Measurements from ENCODE around the gene C1orf198.

Gene C1orf198

GRCh38 chr1:230818901-230819300, 49.4 kb downstream of the C1orf198 start:
- Mint-ChIP-seq H3K4me1 (ENCODE audit: low read depth in 2 of 2) (no peaks in the 10 kb centered on the region), H3K27me3 (peaks cover 40 to 65% of the 10 kb centered on the region in 2 donors), H3K27ac (no peak overlapping the region)

GRCh38 chr1:230818367-230818766, 50.0 kb downstream of the C1orf198 start:
- Mint-ChIP-seq H3K4me1 (ENCODE audit: low read depth in 2 of 2) (no peaks in the 10 kb centered on the region), H3K27ac (no peak overlapping the region), H3K4me3 (no peak overlapping the region), H3K9me3 (no peaks in the 10 kb centered on the region), H3K27me3 (peaks cover 40 to 65% of the 10 kb centered on the region in 2 donors), H3K36me3 (ENCODE audit: insufficient read depth) (no peaks in the 10 kb centered on the region)
- ATAC-seq (replicated peaks) (no peak), DNase-seq (no peak)

More at GRCh38 chr1:230818901-230819300, 49.4 kb downstream of the C1orf198 start:
- DNase-seq (no peak), ATAC-seq (replicated peaks) (no peak)
- Mint-ChIP-seq H3K4me3 (no peak overlapping the region), H3K36me3 (ENCODE audit: insufficient read depth) (no peaks in the 10 kb centered on the region), H3K9me3 (no peaks in the 10 kb centered on the region)

- peaks cover 28 to 54% of the 10 kb centered on the region in 2 donors for H3K27me3 Mint-ChIP-seq
- DNase-seq (no peak), ATAC-seq (replicated peaks) (no peak)
- peaks cover 0 to 7% of the 10 kb centered on the region in 2 donors for H3K9me3 Mint-ChIP-seq
- H3K4me3 Mint-ChIP-seq: no peak overlapping the region
- H3K36me3 Mint-ChIP-seq (ENCODE audit: insufficient read depth): no peaks in the 10 kb centered on the region
- no peaks in the 10 kb centered on the region for H3K4me1 Mint-ChIP-seq (ENCODE audit: low read depth in 2 of 2)
- no peak overlapping the region for H3K27ac Mint-ChIP-seq
These were observed 52.3 kb downstream of the C1orf198 start for GRCh38 chr1:230816018-230816417.

- H3K4me3 Mint-ChIP-seq: no peak overlapping the region
- no peaks in the 10 kb centered on the region for H3K36me3 Mint-ChIP-seq (ENCODE audit: insufficient read depth)
- DNase-seq (no peak), ATAC-seq (replicated peaks) (no peak)
- H3K27me3 Mint-ChIP-seq: peaks cover 23 to 45% of the 10 kb centered on the region in 2 donors
- H3K27ac Mint-ChIP-seq: no peak overlapping the region
- peaks cover 0 to 7% of the 10 kb centered on the region in 2 donors for H3K9me3 Mint-ChIP-seq
- no peaks in the 10 kb centered on the region for H3K4me1 Mint-ChIP-seq (ENCODE audit: low read depth in 2 of 2)
These were observed 53.2 kb downstream of the C1orf198 start for GRCh38 chr1:230814949-230815692.

- H3K4me3 Mint-ChIP-seq: no peak overlapping the region
- peaks cover 11 to 21% of the 10 kb centered on the region in 2 donors for H3K27me3 Mint-ChIP-seq
- no peak overlapping the region for H3K27ac Mint-ChIP-seq
These were observed 55.8 kb downstream of the C1orf198 start for GRCh38 chr1:230812568-230812967.

GRCh38 chr1:230809256-230809990, 58.9 kb downstream of the C1orf198 start:
- Mint-ChIP-seq H3K27ac (no peak overlapping the region), H3K27me3 (no peaks in the 10 kb centered on the region), H3K9me3 (peaks cover 0 to 7% of the 10 kb centered on the region in 2 donors), H3K36me3 (ENCODE audit: insufficient read depth) (no peaks in the 10 kb centered on the region), H3K4me1 (ENCODE audit: low read depth in 2 of 2) (no peaks in the 10 kb centered on the region), H3K4me3 (no peak overlapping the region)
- DNase-seq (no peak), ATAC-seq (replicated peaks) (no peak)

More at GRCh38 chr1:230812568-230812967, 55.8 kb downstream of the C1orf198 start:
- peaks cover 0 to 7% of the 10 kb centered on the region in 2 donors for H3K9me3 Mint-ChIP-seq
- DNase-seq (no peak), ATAC-seq (replicated peaks) (no peak)
- H3K4me1 Mint-ChIP-seq (ENCODE audit: low read depth in 2 of 2): no peaks in the 10 kb centered on the region
- H3K36me3 Mint-ChIP-seq (ENCODE audit: insufficient read depth): no peaks in the 10 kb centered on the region

- DNase-seq: no peak
- Mint-ChIP-seq H3K27me3 (no peaks in the 10 kb centered on the region), H3K27ac (no peak overlapping the region), H3K4me3 (no peak overlapping the region), H3K36me3 (ENCODE audit: insufficient read depth) (no peaks in the 10 kb centered on the region), H3K9me3 (peaks cover 0 to 7% of the 10 kb centered on the region in 2 donors), H3K4me1 (ENCODE audit: low read depth in 2 of 2) (no peaks in the 10 kb centered on the region)
- ATAC-seq (replicated peaks): no peak
These were observed 59.9 kb downstream of the C1orf198 start for GRCh38 chr1:230808281-230808872.

GRCh38 chr1:230807561-230808280, 60.6 kb downstream of the C1orf198 start:
- Mint-ChIP-seq H3K4me1 (ENCODE audit: low read depth in 2 of 2) (no peaks in the 10 kb centered on the region), H3K27ac (no peak overlapping the region), H3K27me3 (peaks cover 0 to 1% of the 10 kb centered on the region in 2 donors), H3K9me3 (peaks cover 0 to 4% of the 10 kb centered on the region in 2 donors), H3K36me3 (ENCODE audit: insufficient read depth) (no peaks in the 10 kb centered on the region), H3K4me3 (no peak overlapping the region)
- no peak for ATAC-seq (replicated peaks)
- DNase-seq: no peak

GRCh38 chr1:230807029-230807428, 61.3 kb downstream of the C1orf198 start:
- no peak for ATAC-seq (replicated peaks)
- peaks cover 3 to 8% of the 10 kb centered on the region in 2 donors for H3K27me3 Mint-ChIP-seq
- DNase-seq: no peak
- no peak overlapping the region for H3K27ac Mint-ChIP-seq
- H3K36me3 Mint-ChIP-seq (ENCODE audit: insufficient read depth): no peaks in the 10 kb centered on the region
- no peaks in the 10 kb centered on the region for H3K9me3 Mint-ChIP-seq
- H3K4me1 Mint-ChIP-seq (ENCODE audit: low read depth in 2 of 2): no peaks in the 10 kb centered on the region
- H3K4me3 Mint-ChIP-seq: no peak overlapping the region

- no peaks in the 10 kb centered on the region for H3K4me1 Mint-ChIP-seq (ENCODE audit: low read depth in 2 of 2)
- H3K4me3 Mint-ChIP-seq: no peak overlapping the region
- H3K36me3 Mint-ChIP-seq (ENCODE audit: insufficient read depth): no peaks in the 10 kb centered on the region
- ATAC-seq (replicated peaks): no peak
- no peak for DNase-seq
- H3K27me3 Mint-ChIP-seq: peaks cover 8 to 13% of the 10 kb centered on the region in 2 donors
- no peak overlapping the region for H3K27ac Mint-ChIP-seq
- no peaks in the 10 kb centered on the region for H3K9me3 Mint-ChIP-seq
These were observed 61.8 kb downstream of the C1orf198 start for GRCh38 chr1:230806552-230806951.

GRCh38 chr1:230804396-230804795, 63.9 kb downstream of the C1orf198 start:
- ATAC-seq (replicated peaks) (no peak), DNase-seq (no peak)
- Mint-ChIP-seq H3K27ac (no peak overlapping the region), H3K36me3 (ENCODE audit: insufficient read depth) (no peaks in the 10 kb centered on the region), H3K4me3 (no peak overlapping the region), H3K9me3 (no peaks in the 10 kb centered on the region), H3K4me1 (ENCODE audit: low read depth in 2 of 2) (no peaks in the 10 kb centered on the region), H3K27me3 (peaks cover 11 to 29% of the 10 kb centered on the region in 2 donors)

GRCh38 chr1:230800891-230801840, 67.2 kb downstream of the C1orf198 start:
- peaks cover 34 to 56% of the 10 kb centered on the region in 2 donors for H3K27me3 Mint-ChIP-seq
- ATAC-seq (replicated peaks) (no peak), DNase-seq (no peak)
- H3K4me1 Mint-ChIP-seq (ENCODE audit: low read depth in 2 of 2): no peaks in the 10 kb centered on the region
- H3K4me3 Mint-ChIP-seq: no peak overlapping the region
- H3K36me3 Mint-ChIP-seq (ENCODE audit: insufficient read depth): no peaks in the 10 kb centered on the region
- H3K9me3 Mint-ChIP-seq: no peaks in the 10 kb centered on the region
- no peak overlapping the region for H3K27ac Mint-ChIP-seq

Data from effector memory CD8-positive, alpha-beta T cell (primary cell).